ENCODE results near the gene PPP6R2. TPM values are rescaled to one million over a fixed set of nuclear protein-coding genes. Genes with fewer than 3 reads are reported as not detected.

The PPP6R2 gene
- total and polyA plus RNA-seq, 2 of the 8 experiments (the other 6 are each of a cell fraction or from before 2014, with no cell fraction given), result 25.0 to 32.2 TPM

GRCh38 chr22:50308597-50308935 is 34.6 kb upstream of the PPP6R2 start:
- H3K4me1 ChIP-seq (replicated peaks in 1 of 4; ENCODE audit: control insufficient read depth in 3 of 4, insufficient read depth in 4 of 4, low read length in 3 of 4), result peaks cover 3 to 35% (median 18%) of the 10 kb centered on the region in 4 experiments
- H4K20me1 ChIP-seq (replicated peaks in 1 of 2; ENCODE audit: control insufficient read depth in 1 of 2, insufficient read depth in 2 of 2, low read length in 2 of 2), result peaks cover 0 to 7% of the 10 kb centered on the region in 2 experiments
- no peak overlapping the region for H3K4me2 ChIP-seq (ENCODE audit: insufficient read depth in 1 of 2, low read depth in 2 of 2, low read length in 2 of 2)
- peaks cover 0 to 8% of the 10 kb centered on the region in 2 experiments; a peak in 2 of 4 replicates for H3K79me2 ChIP-seq (ENCODE audit: control insufficient read depth in 1 of 2, insufficient read depth in 2 of 2, low read length in 2 of 2)
- peak overlapping the region; percentile 60; the same call in 1 of the 2 replicates for H2BK5ac ChIP-seq (ENCODE audit: low read depth, low read length)
- no peaks in the 10 kb centered on the region; a peak in 2 of 7 replicates for H3K27me3 ChIP-seq (replicated peaks in 1 of 4; ENCODE audit: control insufficient read depth in 3 of 4, extremely low read depth in 1 of 4, insufficient read depth in 3 of 4, low read length in 3 of 4)
- no peak overlapping the region for H2BK12ac ChIP-seq (ENCODE audit: low read depth, low read length)
- no peak overlapping the region for H4K8ac ChIP-seq (ENCODE audit: extremely low read depth, insufficient read depth, low read length)
- H2BK120ac ChIP-seq (replicated peaks; ENCODE audit: low read depth, low read length), result peak overlapping the region; percentile 47
- no peak overlapping the region for H3K23ac ChIP-seq (ENCODE audit: insufficient read length)
- no peak overlapping the region for H4K5ac ChIP-seq (ENCODE audit: insufficient read length, low read depth, low read length)
- no peak overlapping the region for H3K9ac ChIP-seq (replicated peaks in 1 of 4; ENCODE audit: extremely low read depth in 1 of 4, low read depth in 3 of 4, low read length in 3 of 4)
- H3K36me3 ChIP-seq (ENCODE audit: control insufficient read depth in 2 of 4, insufficient read depth in 4 of 4, low read length in 3 of 4), result no peaks in the 10 kb centered on the region
- H2BK20ac ChIP-seq (ENCODE audit: low read length), result peak overlapping the region; percentile 90; the same call in 1 of the 2 replicates
- peak overlapping the region; percentile 21 for H3K4ac ChIP-seq (replicated peaks; ENCODE audit: insufficient read length, low read depth, low read length)
- no peaks in the 10 kb centered on the region; a peak in 1 of 4 replicates for H3K9me3 ChIP-seq (ENCODE audit: insufficient read depth in 2 of 2, low read depth in 1 of 2, low read length in 1 of 2)
- DNase-seq (ENCODE audit: low read depth in 1 of 2, low spot score in 2 of 2) (no peak), FAIRE-seq (no peak)
- no peak overlapping the region for H3K14ac ChIP-seq (ENCODE audit: insufficient read length)
- no peak overlapping the region for H2AFZ ChIP-seq (ENCODE audit: low read length)
- H4K91ac ChIP-seq (replicated peaks; ENCODE audit: insufficient read length, low read length), result peak overlapping the region; percentile 89
- 86% methylated on average over 2 of the region's 7 CpGs; no CpG with 5 or more reads in 1 of the 2 experiments for WGBS, 2 experiments (ENCODE audit: extremely low coverage in 1 of 2, insufficient coverage in 1 of 2, insufficient read length in 1 of 2, insufficient replicate concordance in 2 of 2, low coverage in 1 of 2, low lambda C conversion rate in 2 of 2, missing lambda C conversion rate in 1 of 2)
- H3K79me1 ChIP-seq (ENCODE audit: low read depth, low read length), result no peaks in the 10 kb centered on the region; the same call in 1 of the 2 replicates
- no peak overlapping the region for H3K27ac ChIP-seq (ENCODE audit: low read depth, low read length)
- H3K56ac ChIP-seq (replicated peaks; ENCODE audit: insufficient read length, low read depth, low read length), result no peak overlapping the region
- ChIA-PET CTCF (ENCODE audit: partially characterized antibody) (interaction anchor here (0.7 to 2.2 kb wide), 5 partner anchors 12 to 57 kb away, joined by 3 to 6 read pairs (median 3); no protein-coding TSS in a partner anchor), POLR2A (ENCODE audit: partially characterized antibody) (interaction anchor here (0.6 to 1.8 kb wide), 4 partner anchors 13 to 186 kb away, joined by 3 to 9 read pairs (median 3); no protein-coding TSS in a partner anchor)
- no peak overlapping the region for H3K4me3 ChIP-seq (ENCODE audit: extremely low read depth in 1 of 4, insufficient read depth in 2 of 4, low read depth in 3 of 4, low read length in 4 of 4)
- H3K23me2 ChIP-seq (ENCODE audit: low read depth, low read length), result peaks cover 2% of the 10 kb centered on the region; the same call in 1 of the 2 replicates
- no peak overlapping the region for H2AK5ac ChIP-seq (ENCODE audit: low read depth, low read length)
- H3K18ac ChIP-seq (ENCODE audit: extremely low read depth, low read length), result peak overlapping the region; percentile 60; the same call in 1 of the 2 replicates
- 0 out of 2 replicates have a peak overlapping the region, but pooled peaks have one; percentile 61 for H2BK15ac ChIP-seq (ENCODE audit: low read length)
- TF ChIP-seq KDM1A (IDR thresholded peaks at IDR 0.05; ENCODE audit: borderline replicate concordance, low read length) (no peak), SRF (IDR thresholded peaks at IDR 0.05; ENCODE audit: low read depth, low read length) (no peak), ATF2 (IDR thresholded peaks at IDR 0.05; ENCODE audit: low read length) (no peak), NANOG (IDR thresholded peaks at IDR 0.05; ENCODE audit: insufficient read depth, low read depth, low read length, poor library complexity, severe bottlenecking) (no peak), CEBPB (IDR thresholded peaks at IDR 0.05; ENCODE audit: low read depth, low read length) (no peak), MAFK (IDR thresholded peaks at IDR 0.05; ENCODE audit: low read depth, low read length) (no peak), CHD1 (IDR thresholded peaks at IDR 0.05; ENCODE audit: low read depth, low read length) (no peak), CHD2 (IDR thresholded peaks at IDR 0.05; ENCODE audit: low read length) (no peak), BACH1 (IDR thresholded peaks at IDR 0.05; ENCODE audit: low read length) (no peak), SIRT6 (IDR thresholded peaks at IDR 0.05; ENCODE audit: low read length) (no peak), PHF8 (conservative IDR thresholded peaks at IDR 0.05; ENCODE audit: low read depth, low read length) (no peak), SUZ12 (IDR thresholded peaks at IDR 0.05; ENCODE audit: low read length) (no peak), CREB1 (IDR thresholded peaks at IDR 0.05) (no peak)
